Spleen (tissue), 7 donors: ENCODE data around the gene RALBP1.

Experiments
- POLR2A ChIP-seq, 3 donors: fragments of 450-650 bp; IDR thresholded peaks; one replicate each; pipeline ENCODE4 v1.5.1; 2017; ENCODE audit warnings: antibody characterized with exemption in 3 of 3, mild to moderate bottlenecking in 1 of 3
- TF ChIP-seq, protein P1 (sequence below), 11 experiments: fragments of 200-600 bp in 7 of 11; fragments of 450-650 bp in 4 of 11; sonication (generic) in 4 of 11; IDR thresholded peaks in 8 of 11; conservative IDR thresholded peaks in 3 of 11; 1 replicate in 7 of 11; 2 replicates in 4 of 11; pipeline versions ENCODE4 v1.4.0 to v1.8.0; 2016 to 2021; ENCODE audit warnings: antibody characterized with exemption in 11 of 11, inconsistent platforms in 4 of 11, mild to moderate bottlenecking in 1 of 11
- donor health status: DM: no; HTN: no; CAD: no; lungs with moderate emphysema.
- donor health status: DM: no; HTN: no; CAD: no.
- donor health status: DM: no; HTN: no; CAD: no.

DNA sequence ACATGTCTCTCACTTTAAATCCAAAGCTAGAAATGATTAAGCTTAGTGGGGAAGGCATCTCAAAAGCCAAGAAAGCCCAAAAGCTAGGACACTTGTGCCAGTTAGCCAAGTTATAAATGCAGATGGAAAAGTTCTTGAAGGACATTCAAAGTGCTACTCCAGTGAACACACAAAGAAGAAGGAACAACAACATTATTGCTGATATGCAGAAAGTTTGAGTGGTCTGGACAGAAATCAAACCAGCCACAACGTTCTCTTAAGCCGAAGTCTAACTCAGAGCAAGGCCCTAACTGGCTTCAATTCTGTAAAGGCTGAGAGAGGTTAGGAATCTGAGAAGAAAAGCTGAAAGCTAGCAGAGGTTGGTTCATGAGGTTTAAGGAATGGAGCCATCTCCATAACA, 90.1 kb downstream of the RALBP1 start:
- TF ChIP-seq, protein P1, sequence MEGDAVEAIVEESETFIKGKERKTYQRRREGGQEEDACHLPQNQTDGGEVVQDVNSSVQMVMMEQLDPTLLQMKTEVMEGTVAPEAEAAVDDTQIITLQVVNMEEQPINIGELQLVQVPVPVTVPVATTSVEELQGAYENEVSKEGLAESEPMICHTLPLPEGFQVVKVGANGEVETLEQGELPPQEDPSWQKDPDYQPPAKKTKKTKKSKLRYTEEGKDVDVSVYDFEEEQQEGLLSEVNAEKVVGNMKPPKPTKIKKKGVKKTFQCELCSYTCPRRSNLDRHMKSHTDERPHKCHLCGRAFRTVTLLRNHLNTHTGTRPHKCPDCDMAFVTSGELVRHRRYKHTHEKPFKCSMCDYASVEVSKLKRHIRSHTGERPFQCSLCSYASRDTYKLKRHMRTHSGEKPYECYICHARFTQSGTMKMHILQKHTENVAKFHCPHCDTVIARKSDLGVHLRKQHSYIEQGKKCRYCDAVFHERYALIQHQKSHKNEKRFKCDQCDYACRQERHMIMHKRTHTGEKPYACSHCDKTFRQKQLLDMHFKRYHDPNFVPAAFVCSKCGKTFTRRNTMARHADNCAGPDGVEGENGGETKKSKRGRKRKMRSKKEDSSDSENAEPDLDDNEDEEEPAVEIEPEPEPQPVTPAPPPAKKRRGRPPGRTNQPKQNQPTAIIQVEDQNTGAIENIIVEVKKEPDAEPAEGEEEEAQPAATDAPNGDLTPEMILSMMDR (IDR thresholded peaks at IDR 0.05 in 8 of 11, conservative IDR thresholded peaks at IDR 0.05 in 3 of 11) = no peak
- no peak for TF ChIP-seq POLR2A (IDR thresholded peaks at IDR 0.05)
